SK-N-SH treated with all-trans-retinoic acid at 6 μM for 48 hours (cell line): Measurements from ENCODE around the gene BSDC1.

ENCODE experiments used
- ATAC-seq: fragments of 200-7000 bp; cut with Tn5 transposase; 3 replicates; pipeline ENCODE4 v1.9.1; 2020; ENCODE audit warnings: mild to moderate bottlenecking, moderate library complexity
- ARNTL ChIP-seq: fragments of 450-650 bp; formaldehyde crosslinking; IDR thresholded peaks from 2 replicates; pipeline ENCODE4 v1.5.0; 2020; ENCODE audit warnings: low read depth, mild to moderate bottlenecking, moderate library complexity, borderline replicate concordance
- BACH2 ChIP-seq: fragments of 250-450 bp; sonication (Bioruptor Pico); IDR thresholded peaks from 2 replicates; pipeline ENCODE4 v1.9.0; 2021; ENCODE audit warnings: mild to moderate bottlenecking, borderline replicate concordance
- CREB5 ChIP-seq: fragments of 250-450 bp; sonication (Bioruptor Pico); IDR thresholded peaks from 2 replicates; pipeline ENCODE4 v1.5.1; 2020; ENCODE audit warnings: low read depth, mild to moderate bottlenecking, moderate library complexity
- CSDC2 ChIP-seq: fragments of 250-450 bp; sonication (Bioruptor Pico); IDR thresholded peaks from 2 replicates; pipeline ENCODE4 v1.5.0; 2020; ENCODE audit warnings: mild to moderate bottlenecking, moderate library complexity
- ESRRG ChIP-seq: fragments of 250-450 bp; sonication (Bioruptor Pico); IDR thresholded peaks from 2 replicates; pipeline ENCODE4 v1.6.1; 2021; ENCODE audit warnings: mild to moderate bottlenecking
- GLIS3 ChIP-seq: fragments of 250-450 bp; sonication (Bioruptor Pico); IDR thresholded peaks from 2 replicates; pipeline ENCODE4 v1.5.0; 2020; ENCODE audit warnings: mild to moderate bottlenecking, moderate library complexity
- ISL1 ChIP-seq: fragments of 250-450 bp; sonication (Bioruptor Pico); IDR thresholded peaks from 2 replicates; pipeline ENCODE4 v2.1.2; 2022; ENCODE audit warnings: mild to moderate bottlenecking, moderate library complexity
- OSR1 ChIP-seq: fragments of 250-450 bp; sonication (Bioruptor Pico); IDR thresholded peaks from 2 replicates; pipeline ENCODE4 v1.8.0; 2022; ENCODE audit warnings: moderate library complexity, mild to moderate bottlenecking, inconsistent platforms
- PATZ1 ChIP-seq: fragments of 250-450 bp; sonication (Bioruptor Pico); IDR thresholded peaks from 2 replicates; pipeline ENCODE4 v1.8.0; 2020; ENCODE audit warnings: mild to moderate bottlenecking, moderate library complexity, borderline replicate concordance
- POU6F1 ChIP-seq: fragments of 250-450 bp; sonication (Bioruptor Pico); IDR thresholded peaks from 2 replicates; pipeline ENCODE4 v1.8.0; 2021; ENCODE audit warnings: low read depth, mild to moderate bottlenecking, moderate library complexity, borderline replicate concordance
- PPARA ChIP-seq: fragments of 250-450 bp; sonication (Bioruptor Pico); IDR thresholded peaks from 2 replicates; pipeline ENCODE4 v1.5.0; 2020; ENCODE audit warnings: mild to moderate bottlenecking, borderline replicate concordance
- SNAI2 ChIP-seq: fragments of 250-450 bp; sonication (Bioruptor Pico); IDR thresholded peaks from 2 replicates; pipeline ENCODE4 v1.5.0; 2020; ENCODE audit warnings: mild to moderate bottlenecking, moderate library complexity
- TCF4 ChIP-seq: fragments of 250-450 bp; sonication (Bioruptor Pico); IDR thresholded peaks from 2 replicates; pipeline ENCODE4 v1.8.0; 2021; ENCODE audit warnings: mild to moderate bottlenecking, moderate library complexity, borderline replicate concordance
- TOX ChIP-seq: fragments of 250-450 bp; sonication (Bioruptor Pico); IDR thresholded peaks from 2 replicates; pipeline ENCODE4 v1.8.0; 2021; ENCODE audit warnings: mild to moderate bottlenecking, moderate library complexity, borderline replicate concordance
- ZC3H10 ChIP-seq: fragments of 250-450 bp; sonication (Bioruptor Pico); IDR thresholded peaks from 2 replicates; pipeline ENCODE4 v1.5.1; 2021; ENCODE audit warnings: mild to moderate bottlenecking, moderate library complexity
- ZFP3 ChIP-seq: fragments of 250-450 bp; sonication (Bioruptor Pico); IDR thresholded peaks from 2 replicates; pipeline ENCODE4 v1.5.0; 2020; ENCODE audit warnings: mild to moderate bottlenecking, moderate library complexity
- ZFP30 ChIP-seq: fragments of 450-650 bp; formaldehyde crosslinking; IDR thresholded peaks from 2 replicates; pipeline ENCODE4 v1.5.0; 2022; ENCODE audit warnings: mild to moderate bottlenecking, moderate library complexity
- ZNF565 ChIP-seq: fragments of 450-650 bp; formaldehyde crosslinking; conservative IDR thresholded peaks from 2 replicates; pipeline ENCODE4 v1.5.0; 2020; ENCODE audit warnings: low read depth, mild to moderate bottlenecking, moderate library complexity
- ZNF70 ChIP-seq: fragments of 450-650 bp; formaldehyde crosslinking; IDR thresholded peaks from 2 replicates; pipeline ENCODE4 v1.5.0; 2020; ENCODE audit warnings: mild to moderate bottlenecking, moderate library complexity
- ZNF8 ChIP-seq: fragments of 450-650 bp; formaldehyde crosslinking; IDR thresholded peaks from 2 replicates; pipeline ENCODE4 v1.5.0; 2020; ENCODE audit warnings: mild to moderate bottlenecking, moderate library complexity
- TF ChIP-seq, protein P1 (sequence below): fragments of 250-450 bp; sonication (Bioruptor Pico); IDR thresholded peaks from 2 replicates; pipeline ENCODE4 v1.5.1; 2021; ENCODE audit warnings: mild to moderate bottlenecking, moderate library complexity
- TF ChIP-seq, protein P2 (sequence below): fragments of 250-450 bp; sonication (Bioruptor Pico); IDR thresholded peaks from 2 replicates; pipeline ENCODE4 v1.5.0; 2020; ENCODE audit warnings: mild to moderate bottlenecking, moderate library complexity

The BSDC1 gene

GRCh38 chr1:32321712-32322291, 72.4 kb downstream of the BSDC1 start:
- ATAC-seq: no peak
- no peak for TF ChIP-seq ESRRG
- TF ChIP-seq PATZ1: no peak
- no peak for TF ChIP-seq BACH2 (CRISPR knock-in tag)
- TF ChIP-seq, all 23 proteins: peak for 0

- TF ChIP-seq, protein P1, sequence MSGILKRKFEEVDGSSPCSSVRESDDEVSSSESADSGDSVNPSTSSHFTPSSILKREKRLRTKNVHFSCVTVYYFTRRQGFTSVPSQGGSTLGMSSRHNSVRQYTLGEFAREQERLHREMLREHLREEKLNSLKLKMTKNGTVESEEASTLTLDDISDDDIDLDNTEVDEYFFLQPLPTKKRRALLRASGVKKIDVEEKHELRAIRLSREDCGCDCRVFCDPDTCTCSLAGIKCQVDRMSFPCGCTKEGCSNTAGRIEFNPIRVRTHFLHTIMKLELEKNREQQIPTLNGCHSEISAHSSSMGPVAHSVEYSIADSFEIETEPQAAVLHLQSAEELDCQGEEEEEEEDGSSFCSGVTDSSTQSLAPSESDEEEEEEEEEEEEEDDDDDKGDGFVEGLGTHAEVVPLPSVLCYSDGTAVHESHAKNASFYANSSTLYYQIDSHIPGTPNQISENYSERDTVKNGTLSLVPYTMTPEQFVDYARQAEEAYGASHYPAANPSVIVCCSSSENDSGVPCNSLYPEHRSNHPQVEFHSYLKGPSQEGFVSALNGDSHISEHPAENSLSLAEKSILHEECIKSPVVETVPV (CRISPR knock-in tag): no peak
- TF ChIP-seq ZFP3 (CRISPR knock-in tag) (no peak), TCF4 (CRISPR knock-in tag) (no peak), CSDC2 (CRISPR knock-in tag) (no peak), OSR1 (CRISPR knock-in tag) (no peak), PATZ1 (no peak), SNAI2 (no peak), ISL1 (CRISPR knock-in tag) (no peak), ZFP30 (no peak), ZNF565 (CRISPR knock-in tag) (no peak), PPARA (CRISPR knock-in tag) (no peak), ARNTL (CRISPR knock-in tag) (no peak), CREB5 (CRISPR knock-in tag) (no peak), ESRRG (no peak), ZC3H10 (CRISPR knock-in tag) (no peak), ZNF8 (CRISPR knock-in tag) (no peak), TOX (CRISPR knock-in tag) (no peak), ZNF70 (CRISPR knock-in tag) (no peak)
- TF ChIP-seq, protein P2, sequence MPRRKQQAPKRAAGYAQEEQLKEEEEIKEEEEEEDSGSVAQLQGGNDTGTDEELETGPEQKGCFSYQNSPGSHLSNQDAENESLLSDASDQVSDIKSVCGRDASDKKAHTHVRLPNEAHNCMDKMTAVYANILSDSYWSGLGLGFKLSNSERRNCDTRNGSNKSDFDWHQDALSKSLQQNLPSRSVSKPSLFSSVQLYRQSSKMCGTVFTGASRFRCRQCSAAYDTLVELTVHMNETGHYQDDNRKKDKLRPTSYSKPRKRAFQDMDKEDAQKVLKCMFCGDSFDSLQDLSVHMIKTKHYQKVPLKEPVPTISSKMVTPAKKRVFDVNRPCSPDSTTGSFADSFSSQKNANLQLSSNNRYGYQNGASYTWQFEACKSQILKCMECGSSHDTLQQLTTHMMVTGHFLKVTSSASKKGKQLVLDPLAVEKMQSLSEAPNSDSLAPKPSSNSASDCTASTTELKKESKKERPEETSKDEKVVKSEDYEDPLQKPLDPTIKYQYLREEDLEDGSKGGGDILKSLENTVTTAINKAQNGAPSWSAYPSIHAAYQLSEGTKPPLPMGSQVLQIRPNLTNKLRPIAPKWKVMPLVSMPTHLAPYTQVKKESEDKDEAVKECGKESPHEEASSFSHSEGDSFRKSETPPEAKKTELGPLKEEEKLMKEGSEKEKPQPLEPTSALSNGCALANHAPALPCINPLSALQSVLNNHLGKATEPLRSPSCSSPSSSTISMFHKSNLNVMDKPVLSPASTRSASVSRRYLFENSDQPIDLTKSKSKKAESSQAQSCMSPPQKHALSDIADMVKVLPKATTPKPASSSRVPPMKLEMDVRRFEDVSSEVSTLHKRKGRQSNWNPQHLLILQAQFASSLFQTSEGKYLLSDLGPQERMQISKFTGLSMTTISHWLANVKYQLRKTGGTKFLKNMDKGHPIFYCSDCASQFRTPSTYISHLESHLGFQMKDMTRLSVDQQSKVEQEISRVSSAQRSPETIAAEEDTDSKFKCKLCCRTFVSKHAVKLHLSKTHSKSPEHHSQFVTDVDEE: no peak
- no peak for ATAC-seq
These were observed 75.9 kb downstream of the BSDC1 start for GRCh38 chr1:32318127-32318869.

DNA sequence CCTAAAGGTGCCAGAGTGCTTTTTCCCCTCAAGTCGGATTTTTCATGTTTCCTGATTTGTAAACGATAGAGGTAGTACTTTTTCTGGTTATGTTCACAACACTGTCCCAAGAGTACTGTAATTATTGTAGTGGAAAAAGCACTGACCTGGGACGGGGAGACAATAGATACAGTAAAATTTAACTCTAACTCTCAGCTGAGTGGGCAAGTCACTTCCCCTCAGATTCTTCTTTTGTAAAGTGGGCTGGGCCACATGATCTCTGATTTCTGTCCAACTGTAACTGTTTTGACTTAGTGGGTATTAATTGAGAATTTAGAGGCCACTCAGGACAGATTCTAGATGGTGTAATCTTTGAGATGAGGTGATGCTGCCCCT, 77.4 kb downstream of the BSDC1 start:
- ATAC-seq: no peak
- TF ChIP-seq OSR1 (CRISPR knock-in tag) (no peak), CSDC2 (CRISPR knock-in tag) (no peak), GLIS3 (CRISPR knock-in tag) (no peak), TOX (CRISPR knock-in tag) (no peak), ZNF565 (CRISPR knock-in tag) (no peak), PATZ1 (no peak), POU6F1 (no peak), ZNF70 (CRISPR knock-in tag) (no peak), PPARA (CRISPR knock-in tag) (no peak), CREB5 (CRISPR knock-in tag) (no peak), TCF4 (CRISPR knock-in tag) (no peak)
